Thoracic aorta (tissue), 2 donors: Measurements from ENCODE around the gene RAB38. TPM values are rescaled to one million over a fixed set of nuclear protein-coding genes. Genes with fewer than 3 reads are reported as not detected.

Experiments
- ATAC-seq: fragments of 150-250 bp; one replicate; pipeline ENCODE4 v1.8.0; 2017; ENCODE audit warnings: low read depth; ENCODE audit not compliant: insufficient number of reproducible peaks, low FRiP score
- DNase-seq: peaks from one replicate; pipeline ENCODE4 v3.0.0-alpha.2; 2020; ENCODE audit warnings: low spot score
- H3K27ac ChIP-seq, 2 donors: fragments of 200-600 bp; sonication (generic); 1 replicate in 1 of 2; 2 replicates in 1 of 2; pipeline ENCODE4 v1.5.1; 2016; ENCODE audit warnings: mild to moderate bottlenecking in 2 of 2, moderate library complexity in 2 of 2
- H3K27me3 ChIP-seq: fragments of 200-600 bp; sonication (generic); replicated peaks from 2 replicates; pipeline ENCODE4 v1.6.0; 2016; ENCODE audit warnings: mild to moderate bottlenecking; ENCODE audit not compliant: insufficient read depth
- H3K36me3 ChIP-seq: fragments of 200-600 bp; sonication (generic); one replicate; pipeline ENCODE4 v1.5.1; 2016
- H3K4me1 ChIP-seq, 2 donors: fragments of 200-600 bp; sonication (generic); 1 replicate in 1 of 2; 2 replicates in 1 of 2; pipeline versions ENCODE4 v1.5.1 to v1.6.0; 2016; ENCODE audit warnings: low read depth in 2 of 2, mild to moderate bottlenecking in 1 of 2; ENCODE audit not compliant: control insufficient read depth in 1 of 2
- H3K4me3 ChIP-seq: fragments of 200-600 bp; sonication (generic); 2 replicates; pipeline ENCODE4 v1.5.1; 2016; ENCODE audit warnings: mild to moderate bottlenecking
- H3K9me3 ChIP-seq: fragments of 200-600 bp; sonication (generic); 2 replicates; pipeline ENCODE4 v1.5.1; 2016
- CTCF ChIP-seq: fragments of 200-600 bp; sonication (generic); IDR thresholded peaks from one replicate; pipeline ENCODE4 v1.5.1; 2019; ENCODE audit warnings: antibody characterized with exemption
- total RNA-seq, 2 donors: library from RNA; depleted of rRNA; stranded (reverse); fragments of >200 nt; gene quantifications; one replicate each; pipeline versions ENCODE4 v1.1.0 to v1.2.3, GENCODE V29; 2016

RAB38 gene
- total RNA-seq, 2 donors from 2014 or later: 0.56 to 2.3 TPM

- no peaks in the 10 kb centered on the region for H3K36me3 ChIP-seq
- H3K27me3 ChIP-seq: no peaks in the 10 kb centered on the region
- no peak overlapping the region for H3K4me3 ChIP-seq
- no peak overlapping the region for H3K27ac ChIP-seq
- no peaks in the 10 kb centered on the region for H3K4me1 ChIP-seq
- TF ChIP-seq CTCF: no peak
- ATAC-seq (no peak), DNase-seq (no peak)
- no peaks in the 10 kb centered on the region for H3K9me3 ChIP-seq
Measured at GRCh38 chr11:88102598-88102934, 72.7 kb downstream of the RAB38 start.

- Histone ChIP-seq H3K9me3 (no peaks in the 10 kb centered on the region), H3K4me1 (no peaks in the 10 kb centered on the region), H3K4me3 (no peak overlapping the region), H3K27ac (no peak overlapping the region), H3K36me3 (no peaks in the 10 kb centered on the region), H3K27me3 (no peaks in the 10 kb centered on the region)
- no peak for TF ChIP-seq CTCF
- ATAC-seq (no peak), DNase-seq (no peak)
Measured at GRCh38 chr11:88101881-88102597, 73.2 kb downstream of the RAB38 start.

- H3K9me3 ChIP-seq: no peaks in the 10 kb centered on the region
- H3K27ac ChIP-seq: no peak overlapping the region
- ATAC-seq: no peak
- H3K4me3 ChIP-seq: no peak overlapping the region
- no peaks in the 10 kb centered on the region for H3K27me3 ChIP-seq
- no peaks in the 10 kb centered on the region for H3K36me3 ChIP-seq
- DNase-seq: no peak
- H3K4me1 ChIP-seq: no peaks in the 10 kb centered on the region
- TF ChIP-seq CTCF: no peak
Measured at GRCh38 chr11:88100151-88100550, 75.1 kb downstream of the RAB38 start.

GRCh38 chr11:88098289-88098688 is 77.0 kb downstream of the RAB38 start:
- no peak overlapping the region for H3K27ac ChIP-seq
- no peaks in the 10 kb centered on the region for H3K36me3 ChIP-seq
- no peaks in the 10 kb centered on the region for H3K9me3 ChIP-seq
- no peaks in the 10 kb centered on the region for H3K27me3 ChIP-seq
- H3K4me1 ChIP-seq: no peaks in the 10 kb centered on the region
- TF ChIP-seq CTCF: no peak
- H3K4me3 ChIP-seq: no peak overlapping the region
- DNase-seq (no peak), ATAC-seq (no peak)

- Histone ChIP-seq H3K27me3 (no peaks in the 10 kb centered on the region), H3K4me3 (no peak overlapping the region), H3K36me3 (no peaks in the 10 kb centered on the region), H3K4me1 (no peaks in the 10 kb centered on the region), H3K9me3 (no peaks in the 10 kb centered on the region), H3K27ac (no peak overlapping the region)
- TF ChIP-seq CTCF: no peak
- DNase-seq: no peak
- ATAC-seq: no peak
Measured at GRCh38 chr11:88089134-88089533, 86.1 kb downstream of the RAB38 start.
